ENCODE results near the gene PNPLA2.

The PNPLA2 gene

DNA sequence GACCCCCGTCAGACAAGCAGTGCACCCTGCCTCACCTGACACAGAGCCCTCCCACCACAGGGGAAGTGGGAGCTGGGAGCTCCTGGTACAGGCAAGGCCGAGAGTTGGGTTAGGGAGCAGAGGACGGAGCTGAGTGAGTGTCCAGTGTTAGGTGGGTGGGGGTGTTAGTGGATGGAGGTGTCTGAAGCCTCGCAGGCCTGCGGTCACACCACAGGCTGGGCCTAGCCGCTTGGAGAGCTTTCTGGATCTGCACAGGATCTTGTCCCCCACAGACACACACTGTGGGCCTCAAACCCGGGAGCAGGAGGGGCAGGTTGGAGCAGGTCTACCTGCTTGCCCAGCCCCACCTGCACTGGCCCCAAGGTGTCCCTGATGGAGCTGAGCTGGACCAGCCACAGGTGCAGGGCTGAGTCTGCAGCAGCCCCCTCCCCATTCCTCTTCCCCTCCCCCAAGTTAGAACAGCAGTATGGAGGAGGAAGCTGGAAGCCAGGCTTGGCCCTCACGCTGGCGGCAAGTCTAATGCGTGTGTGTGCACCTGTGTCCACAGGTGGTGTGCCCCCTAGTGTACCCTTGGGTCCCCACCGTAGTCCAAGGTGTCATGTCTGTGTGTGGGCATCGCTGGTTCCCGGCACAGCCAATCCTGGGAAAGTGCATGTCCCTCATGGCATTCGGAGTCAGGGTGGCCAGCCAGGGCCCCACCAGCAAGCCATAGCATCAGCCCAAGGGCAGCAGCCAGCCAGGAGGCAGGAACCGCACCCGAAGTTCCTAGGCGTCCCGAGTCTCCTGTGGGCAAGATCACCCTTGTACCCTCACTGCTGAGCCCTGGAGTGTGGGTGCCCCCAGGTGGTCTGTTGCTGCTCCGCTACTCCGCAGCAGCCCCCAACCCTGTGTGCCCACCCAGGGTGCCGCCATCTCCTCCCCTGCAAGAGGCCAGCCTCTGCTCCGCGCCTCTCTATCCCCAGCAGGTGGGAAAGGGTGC lies 39.4 kb upstream of the PNPLA2 start:
- TF ChIP-seq, protein P1, sequence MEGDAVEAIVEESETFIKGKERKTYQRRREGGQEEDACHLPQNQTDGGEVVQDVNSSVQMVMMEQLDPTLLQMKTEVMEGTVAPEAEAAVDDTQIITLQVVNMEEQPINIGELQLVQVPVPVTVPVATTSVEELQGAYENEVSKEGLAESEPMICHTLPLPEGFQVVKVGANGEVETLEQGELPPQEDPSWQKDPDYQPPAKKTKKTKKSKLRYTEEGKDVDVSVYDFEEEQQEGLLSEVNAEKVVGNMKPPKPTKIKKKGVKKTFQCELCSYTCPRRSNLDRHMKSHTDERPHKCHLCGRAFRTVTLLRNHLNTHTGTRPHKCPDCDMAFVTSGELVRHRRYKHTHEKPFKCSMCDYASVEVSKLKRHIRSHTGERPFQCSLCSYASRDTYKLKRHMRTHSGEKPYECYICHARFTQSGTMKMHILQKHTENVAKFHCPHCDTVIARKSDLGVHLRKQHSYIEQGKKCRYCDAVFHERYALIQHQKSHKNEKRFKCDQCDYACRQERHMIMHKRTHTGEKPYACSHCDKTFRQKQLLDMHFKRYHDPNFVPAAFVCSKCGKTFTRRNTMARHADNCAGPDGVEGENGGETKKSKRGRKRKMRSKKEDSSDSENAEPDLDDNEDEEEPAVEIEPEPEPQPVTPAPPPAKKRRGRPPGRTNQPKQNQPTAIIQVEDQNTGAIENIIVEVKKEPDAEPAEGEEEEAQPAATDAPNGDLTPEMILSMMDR (IDR thresholded peaks at IDR 0.05; ENCODE audit: extremely low read depth, missing control alignments): no peak
- no peak for DNase-seq (ENCODE audit: low spot score)

DNA sequence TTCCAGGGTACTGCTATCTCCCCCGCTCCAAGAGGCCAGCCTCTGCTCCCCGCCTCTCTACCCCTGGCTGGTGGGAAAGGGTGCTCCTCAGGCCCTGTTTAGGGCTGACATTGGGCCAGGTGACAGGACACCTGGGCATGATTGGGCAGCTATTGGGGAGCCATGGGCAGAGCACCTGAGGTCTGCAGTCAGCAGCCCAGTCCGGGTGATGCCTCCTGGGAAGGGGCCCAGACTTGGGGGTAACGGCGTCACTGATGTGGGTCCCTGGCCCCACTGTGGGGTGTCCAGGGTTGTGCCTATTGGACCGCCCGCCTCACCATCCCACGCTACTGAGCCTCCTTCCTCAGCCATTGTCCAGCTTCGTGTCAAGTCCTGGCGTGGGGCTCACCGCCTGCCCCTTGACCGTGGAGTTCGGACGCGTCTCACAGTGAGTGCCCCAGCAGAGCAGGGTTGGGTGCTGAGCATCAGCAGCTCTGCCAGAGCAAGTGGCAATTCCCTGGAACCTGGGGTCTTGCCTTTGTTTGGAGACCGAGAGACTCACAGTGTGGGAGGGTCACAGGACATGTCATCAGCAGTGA lies 38.7 kb upstream of the PNPLA2 start:
- no peak for DNase-seq (ENCODE audit: low spot score)
- TF ChIP-seq, protein P1 (IDR thresholded peaks at IDR 0.05; ENCODE audit: extremely low read depth, missing control alignments): no peak

DNA sequence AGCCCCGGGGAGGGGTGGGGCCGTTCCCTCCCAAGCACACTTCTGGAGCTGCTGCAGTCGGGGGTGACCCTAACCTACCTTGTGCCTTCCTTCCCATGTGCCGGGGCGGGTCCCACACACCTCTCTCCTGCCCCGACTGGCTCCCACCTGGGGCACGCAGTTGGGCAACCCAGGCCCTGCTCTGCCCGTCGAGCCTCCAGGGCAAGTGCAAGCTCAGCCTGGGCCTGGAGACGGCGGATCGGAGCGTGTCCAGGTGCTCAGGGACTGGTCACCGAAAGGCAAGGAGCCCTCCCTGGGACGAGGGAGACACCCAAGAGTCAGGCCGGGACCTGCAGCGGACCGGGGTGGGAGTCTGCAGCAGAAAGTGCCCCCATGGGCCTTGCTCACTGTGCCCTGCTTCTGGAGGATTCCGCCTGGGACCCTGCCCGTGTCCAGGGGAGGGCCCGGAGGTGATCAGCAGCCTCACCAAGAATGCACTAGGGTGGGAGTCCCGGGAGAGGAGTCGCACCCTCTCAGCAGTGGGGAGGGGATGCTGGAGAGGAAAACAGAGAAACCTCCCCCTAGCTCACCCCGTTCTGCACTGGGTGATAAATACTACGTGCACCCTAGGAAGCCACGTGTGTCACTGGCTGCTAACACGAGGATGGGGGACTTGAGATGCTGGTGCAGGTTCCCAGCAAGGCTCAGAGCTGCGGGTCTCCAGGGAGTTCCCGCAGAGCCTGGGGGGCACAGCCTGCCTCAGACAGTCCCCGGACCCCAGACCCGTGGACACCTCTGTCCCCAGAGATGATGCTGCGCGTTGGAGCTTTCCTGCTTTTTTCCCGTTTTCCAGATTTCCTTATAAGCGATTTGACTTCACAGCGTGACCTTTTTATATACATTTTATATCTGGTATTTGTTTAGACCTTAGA lies 36.2 kb upstream of the PNPLA2 start:
- no peak for DNase-seq (ENCODE audit: low spot score)
- TF ChIP-seq, protein P1 (IDR thresholded peaks at IDR 0.05; ENCODE audit: extremely low read depth, missing control alignments): no peak

DNA sequence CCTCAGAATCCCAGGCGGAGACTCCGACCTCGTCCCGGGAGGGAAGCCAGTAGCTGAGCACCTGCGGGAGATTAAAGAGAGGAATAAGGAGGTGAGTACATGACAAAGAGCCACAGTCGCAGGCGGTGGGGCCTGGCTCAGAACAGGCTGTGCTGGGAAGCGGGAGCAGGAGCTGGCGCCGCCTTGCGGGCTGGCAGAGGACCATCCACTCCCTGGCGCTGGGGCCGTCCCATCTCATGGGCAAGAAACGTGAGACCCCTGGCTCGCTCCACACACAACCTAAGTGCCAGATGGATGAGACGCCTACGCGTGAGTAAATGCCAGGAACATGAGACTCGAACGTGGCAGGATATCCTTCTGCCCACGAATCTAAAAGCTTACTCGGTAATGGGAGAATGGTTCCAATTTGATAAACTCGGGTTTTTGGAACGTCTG lies 35.1 kb upstream of the PNPLA2 start:
- DNase-seq (ENCODE audit: low spot score): no peak
- TF ChIP-seq, protein P1 (IDR thresholded peaks at IDR 0.05; ENCODE audit: extremely low read depth, missing control alignments): no peak

DNA sequence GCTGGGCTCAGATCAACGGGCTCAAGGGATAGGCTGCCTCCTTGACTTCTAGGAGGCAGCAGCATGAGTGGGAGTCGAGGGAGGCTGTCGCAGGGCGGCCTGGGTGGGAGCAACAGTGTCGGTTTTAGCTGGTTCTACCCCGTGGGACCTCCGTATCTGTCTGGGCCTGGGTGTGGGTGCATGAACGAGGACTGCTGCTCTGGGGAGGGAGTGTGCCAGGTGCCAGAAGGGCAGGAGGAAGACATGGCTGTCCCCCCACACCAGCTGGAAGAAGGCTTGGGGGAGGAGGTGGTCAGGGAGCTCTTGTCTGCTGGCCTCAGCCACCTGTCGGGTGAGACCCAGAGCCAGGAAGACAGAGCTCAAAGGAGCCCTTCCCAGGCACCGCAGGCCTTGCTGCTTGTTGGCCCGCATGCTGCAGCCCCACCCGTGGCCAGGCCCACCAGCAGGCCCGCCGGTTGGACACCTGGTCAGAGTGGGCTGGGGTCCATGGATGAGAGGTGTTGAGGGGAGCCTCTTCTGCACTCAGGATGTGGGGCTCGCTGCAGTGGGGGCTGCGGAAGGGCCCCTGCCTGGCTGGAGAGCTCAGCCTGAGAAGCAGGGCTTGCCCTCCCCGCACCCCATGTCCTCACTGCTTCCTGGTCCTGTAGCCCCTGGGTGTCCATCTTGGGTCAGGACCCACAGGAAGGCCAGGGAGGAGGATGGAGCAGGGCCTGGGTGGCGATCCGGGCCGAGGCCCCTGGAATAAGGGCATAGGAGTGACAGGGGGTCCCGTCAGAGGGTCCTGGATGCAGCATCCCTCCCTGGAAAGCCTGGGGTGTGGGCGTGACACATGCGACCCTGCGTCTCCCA lies 32.3 kb upstream of the PNPLA2 start:
- DNase-seq (ENCODE audit: low spot score): no peak
- TF ChIP-seq, protein P1 (IDR thresholded peaks at IDR 0.05; ENCODE audit: extremely low read depth, missing control alignments): no peak

DNA sequence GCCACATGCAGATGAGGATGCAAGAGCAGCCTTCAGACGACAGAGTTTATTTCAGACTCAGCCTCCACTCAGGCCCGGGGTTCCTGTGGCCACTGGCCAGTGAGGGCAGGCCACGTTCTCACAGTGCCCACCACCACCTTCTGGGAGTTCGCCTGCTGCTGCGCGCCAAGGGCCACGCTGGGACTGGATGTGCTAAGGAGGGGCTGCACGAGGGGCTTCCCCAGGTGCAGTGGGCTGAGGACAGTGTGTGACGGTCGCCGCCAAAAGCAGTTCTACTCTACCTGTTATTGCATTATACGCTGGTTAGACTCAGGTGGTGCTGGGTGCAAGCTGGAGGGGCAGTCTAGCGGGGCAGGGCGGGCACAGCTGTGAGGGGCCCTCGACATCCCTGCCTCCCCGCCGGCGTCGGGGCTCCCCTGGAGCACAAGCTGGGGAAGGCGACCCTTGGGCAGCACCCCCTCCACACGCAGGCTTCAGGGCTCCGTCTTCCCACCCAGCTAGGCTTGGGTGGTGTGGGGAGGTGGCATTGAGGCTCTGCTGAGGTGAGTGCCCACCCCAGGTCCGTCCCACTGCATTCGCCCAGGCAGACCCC lies 31.5 kb upstream of the PNPLA2 start:
- no peak for DNase-seq (ENCODE audit: low spot score)
- TF ChIP-seq, protein P1 (IDR thresholded peaks at IDR 0.05; ENCODE audit: extremely low read depth, missing control alignments): no peak
